Tibial nerve (tissue), 4 donors: ENCODE results near the gene NME3. TPM values are rescaled to one million over a fixed set of nuclear protein-coding genes. Genes with fewer than 3 reads are reported as not detected.
"Not testable (repeated sequence)": the region's sequence is repeated elsewhere in the genome, so short reads cannot be mapped to it uniquely, and the experiment has no call there.

Experiments used
- DNase-seq, 2 donors: peaks; one replicate each; pipeline ENCODE4 v3.0.0-alpha.2; 2019; ENCODE audit warnings: low spot score in 2 of 2
- H3K27ac ChIP-seq, 4 donors: fragments of 200-600 bp; sonication (generic) in 3 of 4; one replicate each; pipeline ENCODE4 v1.5.1; 2017 to 2019; ENCODE audit warnings: mild to moderate bottlenecking in 1 of 4
- H3K27me3 ChIP-seq, 2 donors: fragments of 200-600 bp; sonication (generic) in 1 of 2; one replicate each; pipeline versions ENCODE4 v1.5.1 to v1.6.0; 2017 to 2019
- H3K36me3 ChIP-seq, 3 donors: fragments of 200-600 bp; sonication (generic); one replicate each; pipeline ENCODE4 v1.5.1; 2018 to 2019
- H3K4me1 ChIP-seq, 4 donors: fragments of 200-600 bp; sonication (generic) in 3 of 4; one replicate each; pipeline ENCODE4 v1.5.1; 2017 to 2019
- H3K4me3 ChIP-seq, 4 donors: fragments of 200-600 bp; sonication (generic) in 3 of 4; one replicate each; pipeline ENCODE4 v1.5.1; 2017 to 2019; ENCODE audit warnings: mild to moderate bottlenecking in 1 of 4, moderate library complexity in 1 of 4
- H3K9me3 ChIP-seq, 4 donors: fragments of 200-600 bp; sonication (generic) in 3 of 4; one replicate each; pipeline ENCODE4 v1.5.1; 2017 to 2019
- CTCF ChIP-seq, 5 experiments: fragments of 200-600 bp in 3 of 5; fragments of 450-650 bp in 2 of 5; sonication (generic) in 3 of 5; IDR thresholded peaks; one replicate each; pipeline ENCODE4 v1.5.1; 2016 to 2019; ENCODE audit warnings: antibody characterized with exemption in 5 of 5, mild to moderate bottlenecking in 3 of 5, moderate library complexity in 2 of 5
- EP300 ChIP-seq, 2 donors: sonication (generic); formaldehyde crosslinking; IDR thresholded peaks; one replicate each; pipeline ENCODE4 v1.6.1; 2017; ENCODE audit warnings: antibody characterized with exemption in 2 of 2, mild to moderate bottlenecking in 1 of 2
- POLR2A ChIP-seq, 2 donors: fragments of 450-650 bp; IDR thresholded peaks; one replicate each; pipeline ENCODE4 v1.6.1; 2017; ENCODE audit warnings: antibody characterized with exemption in 2 of 2, mild to moderate bottlenecking in 2 of 2, moderate library complexity in 2 of 2
- WGBS, 2 donors: methylation state at CpG; one replicate each; pipeline ENCODE4 v1.1.5; 2018; 5-methylcytosine and 5-hydroxymethylcytosine counted together
- total RNA-seq, 4 donors: library from RNA; depleted of rRNA; stranded (reverse); fragments of >200 nt; gene quantifications; one replicate each; pipeline ENCODE4 v1.1.0, GENCODE V29; 2016

Gene NME3
- total RNA-seq, 4 donors from 2014 or later: 113 to 198 (median 128) TPM

GRCh38 chr16:1740781-1741490 lies 30.4 kb downstream of the NME3 start:
- Histone ChIP-seq H3K9me3 (no peaks in the 10 kb centered on the region), H3K27me3 (no peaks in the 10 kb centered on the region), H3K36me3 (peaks cover 0 to 58% (median 8%) of the 10 kb centered on the region in 3 donors), H3K27ac (no peak overlapping the region), H3K4me1 (no peaks in the 10 kb centered on the region), H3K4me3 (no peak overlapping the region)
- no peak for DNase-seq
- WGBS, 2 donors: 78 to 86% methylated on average over 28 to 29 of the region's 30 CpGs
- TF ChIP-seq CTCF (IDR thresholded peaks at IDR 0.05) (no peak), POLR2A (IDR thresholded peaks at IDR 0.05) (no peak), EP300 (IDR thresholded peaks at IDR 0.05) (no peak)

GRCh38 chr16:1740234-1740633 lies 31.1 kb downstream of the NME3 start:
- Histone ChIP-seq H3K9me3 (no peaks in the 10 kb centered on the region), H3K36me3 (peaks cover 0 to 50% (median 8%) of the 10 kb centered on the region in 3 donors), H3K27me3 (no peaks in the 10 kb centered on the region), H3K4me1 (no peaks in the 10 kb centered on the region), H3K4me3 (no peak overlapping the region), H3K27ac (no peak overlapping the region)
- WGBS, 2 donors: 96 to 99% methylated on average over 33 of the region's 33 CpGs
- TF ChIP-seq POLR2A (IDR thresholded peaks at IDR 0.05) (no peak), CTCF (IDR thresholded peaks at IDR 0.05) (no peak), EP300 (IDR thresholded peaks at IDR 0.05) (no peak)
- DNase-seq: no peak

- Histone ChIP-seq H3K27me3 (no peaks in the 10 kb centered on the region), H3K27ac (no peak overlapping the region), H3K4me1 (peaks cover 0 to 6% (median 0%) of the 10 kb centered on the region in 4 donors), H3K4me3 (no peak overlapping the region), H3K36me3 (peaks cover 0 to 52% (median 10%) of the 10 kb centered on the region in 3 donors), H3K9me3 (no peaks in the 10 kb centered on the region)
- no peak for TF ChIP-seq EP300 (IDR thresholded peaks at IDR 0.05)
- no peak for TF ChIP-seq CTCF (IDR thresholded peaks at IDR 0.05)
- TF ChIP-seq POLR2A (IDR thresholded peaks at IDR 0.05): no peak
- DNase-seq: no peak
- WGBS, 2 donors: 96 to 98% methylated on average over 18 to 21 of the region's 22 CpGs
Observed at GRCh38 chr16:1734816-1735215, 36.5 kb downstream of the NME3 start.

GRCh38 chr16:1734123-1734522 lies 37.2 kb downstream of the NME3 start:
- no peak for DNase-seq
- no peak overlapping the region for H3K4me3 ChIP-seq
- no peak overlapping the region for H3K27ac ChIP-seq
- no peaks in the 10 kb centered on the region for H3K27me3 ChIP-seq
- H3K4me1 ChIP-seq: peaks cover 0 to 6% (median 0%) of the 10 kb centered on the region in 4 donors
- peaks cover 0 to 59% (median 13%) of the 10 kb centered on the region in 3 donors for H3K36me3 ChIP-seq
- 88 to 95% methylated on average over 8 to 17 of the region's 22 CpGs for WGBS, 2 donors
- no peaks in the 10 kb centered on the region for H3K9me3 ChIP-seq
- TF ChIP-seq EP300 (IDR thresholded peaks at IDR 0.05): no peak
- TF ChIP-seq POLR2A (IDR thresholded peaks at IDR 0.05): no peak

- peaks cover 0 to 75% (median 24%) of the 10 kb centered on the region in 3 donors for H3K36me3 ChIP-seq
- not testable (repeated sequence) for H3K9me3 ChIP-seq, H3K27me3 ChIP-seq, DNase-seq, H3K27ac ChIP-seq, H3K4me3 ChIP-seq, H3K4me1 ChIP-seq
- WGBS, 2 donors: 89 to 93% methylated on average over 8 to 21 of the region's 21 CpGs
Observed at GRCh38 chr16:1732551-1732987, 38.8 kb downstream of the NME3 start.

GRCh38 chr16:1732071-1732470 lies 39.3 kb downstream of the NME3 start:
- no peaks in the 10 kb centered on the region for H3K27me3 ChIP-seq
- H3K36me3 ChIP-seq: peaks cover 0 to 78% (median 24%) of the 10 kb centered on the region in 3 donors
- H3K4me3 ChIP-seq: no peak overlapping the region
- no peak for TF ChIP-seq EP300 (IDR thresholded peaks at IDR 0.05)
- no peak for TF ChIP-seq POLR2A (IDR thresholded peaks at IDR 0.05)
- TF ChIP-seq CTCF (IDR thresholded peaks at IDR 0.05): no peak
- H3K27ac ChIP-seq: no peak overlapping the region
- WGBS, 2 donors: 80 to 81% methylated on average over 8 to 14 of the region's 14 CpGs
- H3K4me1 ChIP-seq: peaks cover 0 to 6% (median 0%) of the 10 kb centered on the region in 4 donors
- no peak for DNase-seq
- no peaks in the 10 kb centered on the region for H3K9me3 ChIP-seq
